Hepatocyte (in vitro differentiated cells): ENCODE results near the gene CC2D1B. TPM values are rescaled to one million over a fixed set of nuclear protein-coding genes. Genes with fewer than 3 reads are reported as not detected.

ENCODE experiments used
- DNase-seq: peaks from one replicate; pipeline ENCODE4 v3.0.0-alpha.2; 2016; ENCODE audit warnings: low spot score
- H2AFZ ChIP-seq: fragments of 200-600 bp; sonication (generic); 2 replicates; pipeline ENCODE4 v1.6.0; 2016; ENCODE audit warnings: antibody characterized with exemption, mild to moderate bottlenecking
- H3K27ac ChIP-seq: fragments of 200-600 bp; sonication (generic); 2 replicates; pipeline ENCODE4 v1.5.1; 2016; ENCODE audit warnings: mild to moderate bottlenecking
- H3K27me3 ChIP-seq: fragments of 200-600 bp; sonication (generic); 2 replicates; pipeline ENCODE4 v1.6.1; 2016
- H3K36me3 ChIP-seq: fragments of 200-600 bp; sonication (generic); replicated peaks from 2 replicates; pipeline ENCODE4 v1.5.1; 2016; ENCODE audit warnings: low read depth; ENCODE audit not compliant: insufficient read depth
- H3K4me1 ChIP-seq: fragments of 200-600 bp; sonication (generic); 2 replicates; pipeline ENCODE4 v1.5.1; 2016; ENCODE audit warnings: mild to moderate bottlenecking, moderate library complexity; ENCODE audit not compliant: insufficient read depth
- H3K4me2 ChIP-seq: fragments of 200-600 bp; sonication (generic); 2 replicates; pipeline ENCODE4 v1.6.0; 2016
- H3K4me3 ChIP-seq: fragments of 200-600 bp; sonication (generic); 2 replicates; pipeline ENCODE4 v1.5.1; 2016; ENCODE audit warnings: mild to moderate bottlenecking
- H3K79me2 ChIP-seq: fragments of 200-600 bp; sonication (generic); 2 replicates; pipeline ENCODE4 v1.6.0; 2017; ENCODE audit warnings: mild to moderate bottlenecking
- H3K9me2 ChIP-seq: fragments of 200-600 bp; sonication (generic); replicated peaks from 2 replicates; pipeline ENCODE4 v1.6.0; 2017; ENCODE audit warnings: mild to moderate bottlenecking; ENCODE audit not compliant: insufficient read depth
- H3K9me3 ChIP-seq: fragments of 200-600 bp; sonication (generic); 2 replicates; pipeline ENCODE4 v1.5.1; 2016; ENCODE audit warnings: low read depth, mild to moderate bottlenecking
- H4K20me1 ChIP-seq: fragments of 200-600 bp; sonication (generic); 2 replicates; pipeline ENCODE4 v1.6.0; 2016; ENCODE audit warnings: mild to moderate bottlenecking; ENCODE audit not compliant: insufficient read depth, poor library complexity, severe bottlenecking
- EZH2 ChIP-seq: fragments of 200-600 bp; sonication (generic); IDR thresholded peaks from 2 replicates; pipeline ENCODE4 v1.6.1; 2016; ENCODE audit warnings: antibody characterized with exemption, mild to moderate bottlenecking, borderline replicate concordance
- EZH2phosphoT487 ChIP-seq: fragments of 200-600 bp; sonication (generic); IDR thresholded peaks from one replicate; pipeline ENCODE4 v1.6.1; 2018; ENCODE audit warnings: antibody characterized with exemption, mild to moderate bottlenecking, low read depth, moderate library complexity; ENCODE audit not compliant: unreplicated experiment, severe bottlenecking
- WGBS: methylation state at CpG from one replicate; pipeline ENCODE4 v1.1.6; 2016; ENCODE audit warnings: low lambda C conversion rate; ENCODE audit errors: missing lambda C conversion rate; 5-methylcytosine and 5-hydroxymethylcytosine counted together
- polyA plus RNA-seq: library from polyadenylated mRNA; unstranded; fragments of >200 nt; fragmentation: Nextera tagmentation; extraction: Ambion mirVana; gene quantifications from 2 replicates; pipeline ENCODE4 v1.2.1, GENCODE V29; 2016
- total RNA-seq: library from RNA; depleted of rRNA; stranded (reverse); fragments of >200 nt; gene quantifications from 2 replicates; pipeline ENCODE4 v1.2.3, GENCODE V29; 2014
- TF ChIP-seq, protein P1 (sequence below): fragments of 200-600 bp; sonication (generic); IDR thresholded peaks from 2 replicates; pipeline ENCODE4 v1.5.1; 2016; ENCODE audit warnings: antibody characterized with exemption, mild to moderate bottlenecking; ENCODE audit not compliant: poor library complexity

The CC2D1B gene
- total and polyA plus RNA-seq, 2 experiments from 2014 or later = 21.5 to 28.4 TPM

GRCh38 chr1:52358851-52359497, 7.0 kb downstream of the CC2D1B start:
- TF ChIP-seq EZH2 = no peak
- TF ChIP-seq EZH2phosphoT487 = no peak
- TF ChIP-seq, protein P1, sequence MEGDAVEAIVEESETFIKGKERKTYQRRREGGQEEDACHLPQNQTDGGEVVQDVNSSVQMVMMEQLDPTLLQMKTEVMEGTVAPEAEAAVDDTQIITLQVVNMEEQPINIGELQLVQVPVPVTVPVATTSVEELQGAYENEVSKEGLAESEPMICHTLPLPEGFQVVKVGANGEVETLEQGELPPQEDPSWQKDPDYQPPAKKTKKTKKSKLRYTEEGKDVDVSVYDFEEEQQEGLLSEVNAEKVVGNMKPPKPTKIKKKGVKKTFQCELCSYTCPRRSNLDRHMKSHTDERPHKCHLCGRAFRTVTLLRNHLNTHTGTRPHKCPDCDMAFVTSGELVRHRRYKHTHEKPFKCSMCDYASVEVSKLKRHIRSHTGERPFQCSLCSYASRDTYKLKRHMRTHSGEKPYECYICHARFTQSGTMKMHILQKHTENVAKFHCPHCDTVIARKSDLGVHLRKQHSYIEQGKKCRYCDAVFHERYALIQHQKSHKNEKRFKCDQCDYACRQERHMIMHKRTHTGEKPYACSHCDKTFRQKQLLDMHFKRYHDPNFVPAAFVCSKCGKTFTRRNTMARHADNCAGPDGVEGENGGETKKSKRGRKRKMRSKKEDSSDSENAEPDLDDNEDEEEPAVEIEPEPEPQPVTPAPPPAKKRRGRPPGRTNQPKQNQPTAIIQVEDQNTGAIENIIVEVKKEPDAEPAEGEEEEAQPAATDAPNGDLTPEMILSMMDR = no peak
- WGBS = 96% methylated on average over 16 of the region's 18 CpGs
- Histone ChIP-seq H3K4me1 (no peaks in the 10 kb centered on the region), H3K27me3 (no peaks in the 10 kb centered on the region), H3K27ac (no peak overlapping the region), H3K4me3 (no peak overlapping the region), H3K9me2 (no peaks in the 10 kb centered on the region), H3K9me3 (no peaks in the 10 kb centered on the region), H3K4me2 (no peak overlapping the region), H4K20me1 (no peaks in the 10 kb centered on the region), H3K36me3 (no peaks in the 10 kb centered on the region), H2AFZ (no peak overlapping the region), H3K79me2 (peaks cover 10% of the 10 kb centered on the region)
- DNase-seq = no peak

DNA sequence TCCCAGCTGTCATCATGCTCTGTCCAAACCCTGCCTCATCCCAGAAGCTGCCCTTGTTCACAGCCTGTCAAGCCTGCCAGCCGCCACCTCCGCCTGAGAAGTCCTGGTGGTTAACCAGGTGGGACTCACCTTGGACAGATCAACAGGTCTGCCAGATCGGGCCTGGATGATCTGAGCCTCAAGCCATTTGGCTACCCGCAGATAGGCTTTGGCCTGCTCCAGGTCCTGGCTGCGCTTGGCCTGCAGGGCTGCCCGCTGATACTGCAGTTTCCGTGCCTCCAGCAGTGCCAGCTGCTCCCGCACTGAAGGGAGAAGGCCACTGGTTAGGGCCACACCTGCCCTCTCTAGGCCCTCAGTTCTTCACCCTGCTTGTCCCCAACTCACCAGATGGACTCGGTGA, 8.6 kb downstream of the CC2D1B start:
- H3K36me3 ChIP-seq = no peaks in the 10 kb centered on the region

DNA sequence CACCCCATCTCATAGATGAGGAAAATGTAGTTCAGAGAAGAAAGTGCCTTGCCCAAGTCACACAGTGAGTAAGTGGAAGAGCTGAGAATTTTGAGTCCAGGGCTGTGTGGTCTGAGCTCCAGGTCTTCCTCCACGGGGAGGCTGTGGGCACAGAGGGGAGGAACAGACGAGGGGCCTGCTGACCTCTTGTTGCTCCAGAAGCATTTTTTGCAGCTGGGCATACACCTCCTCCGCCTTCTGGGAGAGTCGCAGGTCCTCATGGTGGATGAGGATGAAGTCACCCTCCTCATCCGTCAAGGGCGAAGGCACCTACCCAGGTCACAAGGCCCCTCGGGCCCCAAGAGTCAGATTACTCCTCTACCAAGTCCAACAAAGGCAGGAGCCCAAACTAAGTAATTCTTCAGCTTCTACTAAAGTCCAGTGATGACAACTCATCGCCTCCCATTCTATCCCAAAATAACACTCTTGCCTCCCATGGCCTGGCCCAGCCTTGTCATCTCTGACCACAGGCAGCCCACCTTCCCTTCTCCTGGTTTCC, 9.1 kb downstream of the CC2D1B start:
- no peaks in the 10 kb centered on the region for H3K27me3 ChIP-seq
- no peak for TF ChIP-seq EZH2
- TF ChIP-seq EZH2phosphoT487 = no peak
- TF ChIP-seq, protein P1 = no peak
- H3K4me1 ChIP-seq = no peaks in the 10 kb centered on the region
- H3K9me2 ChIP-seq = no peaks in the 10 kb centered on the region
- H3K27ac ChIP-seq = no peak overlapping the region
- H2AFZ ChIP-seq = no peak overlapping the region
- no peak overlapping the region for H3K4me3 ChIP-seq
- DNase-seq = no peak
- no peaks in the 10 kb centered on the region for H3K9me3 ChIP-seq
- H3K79me2 ChIP-seq = no peaks in the 10 kb centered on the region
- WGBS = 94% methylated on average over 8 of the region's 8 CpGs
- no peaks in the 10 kb centered on the region for H3K36me3 ChIP-seq
- no peak overlapping the region for H3K4me2 ChIP-seq
- H4K20me1 ChIP-seq = no peaks in the 10 kb centered on the region

More for the DNA sequence above, 8.6 kb downstream of the CC2D1B start:
- Histone ChIP-seq H3K9me3 (no peaks in the 10 kb centered on the region), H3K4me2 (no peak overlapping the region), H3K27me3 (no peaks in the 10 kb centered on the region), H3K79me2 (no peaks in the 10 kb centered on the region), H3K27ac (no peak overlapping the region), H4K20me1 (no peaks in the 10 kb centered on the region), H3K4me1 (no peaks in the 10 kb centered on the region), H3K9me2 (no peaks in the 10 kb centered on the region), H3K4me3 (no peak overlapping the region), H2AFZ (no peak overlapping the region)
- TF ChIP-seq, protein P1 = no peak
- TF ChIP-seq EZH2 (no peak), EZH2phosphoT487 (no peak)
- WGBS = 98% methylated on average over 9 of the region's 9 CpGs
- DNase-seq = no peak
